Neuronal stem cell (in vitro differentiated cells): ENCODE results near the gene NRXN3.

ENCODE experiments used
- DNase-seq: peaks from one replicate; pipeline ENCODE4 v3.0.0-alpha.2; 2013; ENCODE audit warnings: low spot score
- H2AFZ ChIP-seq: one replicate; pipeline ENCODE4 v1.6.1; 2013; ENCODE audit warnings: mild to moderate bottlenecking, low read length, inconsistent platforms
- H2AK5ac ChIP-seq: 2 replicates; pipeline ENCODE4 v1.6.1; 2013; ENCODE audit warnings: low read depth, mild to moderate bottlenecking, inconsistent platforms, low read length, moderate library complexity, mixed read lengths
- H2BK120ac ChIP-seq: 2 replicates; pipeline ENCODE4 v1.6.1; 2013; ENCODE audit warnings: low read depth, mild to moderate bottlenecking, inconsistent platforms, low read length, moderate library complexity, mixed read lengths
- H2BK12ac ChIP-seq: one replicate; pipeline ENCODE4 v1.6.1; 2013; ENCODE audit warnings: low read length, inconsistent platforms
- H2BK15ac ChIP-seq: 2 replicates; pipeline ENCODE4 v1.6.1; 2013; ENCODE audit warnings: mild to moderate bottlenecking, low read length, inconsistent platforms, mixed read lengths
- H2BK5ac ChIP-seq: one replicate; pipeline ENCODE4 v1.6.1; 2013; ENCODE audit warnings: inconsistent platforms, mild to moderate bottlenecking, low read length, moderate library complexity
- H3K14ac ChIP-seq: one replicate; pipeline ENCODE4 v1.6.1; 2013; ENCODE audit warnings: low read length, inconsistent platforms
- H3K18ac ChIP-seq: 2 replicates; pipeline ENCODE4 v1.6.1; 2013; ENCODE audit warnings: low read length, inconsistent platforms
- H3K23ac ChIP-seq: 2 replicates; pipeline ENCODE4 v1.6.1; 2013; ENCODE audit warnings: low read depth, mild to moderate bottlenecking, mixed read lengths, low read length, inconsistent platforms; ENCODE audit not compliant: poor library complexity
- H3K27ac ChIP-seq: replicated peaks from 3 replicates; pipeline ENCODE4 v1.5.1; 2013; ENCODE audit warnings: low read length, inconsistent platforms
- H3K27me3 ChIP-seq, 3 experiments: 2 replicates each; pipeline ENCODE4 v1.6.1; 2013; ENCODE audit warnings: low read length in 3 of 3, mild to moderate bottlenecking in 2 of 3, inconsistent platforms in 1 of 3, low read depth in 1 of 3, mixed read lengths in 1 of 3, moderate library complexity in 1 of 3; ENCODE audit not compliant: control insufficient read depth in 3 of 3, insufficient read depth in 3 of 3
- H3K36me3 ChIP-seq, 2 donors: replicated peaks in 1 of 2; 2 replicates each; pipeline ENCODE4 v1.6.1; 2013; ENCODE audit warnings: low read length in 2 of 2; ENCODE audit not compliant: control insufficient read depth in 2 of 2, insufficient read depth in 2 of 2
- H3K4ac ChIP-seq: 2 replicates; pipeline ENCODE4 v1.6.1; 2013; ENCODE audit warnings: inconsistent platforms, mild to moderate bottlenecking, low read length, moderate library complexity
- H3K4me1 ChIP-seq, 2 donors: 1 replicate in 1 of 2; 2 replicates in 1 of 2; pipeline ENCODE4 v1.6.1; 2013; ENCODE audit warnings: low read length in 2 of 2, low read depth in 1 of 2; ENCODE audit not compliant: control insufficient read depth in 2 of 2, insufficient read depth in 1 of 2
- H3K4me2 ChIP-seq: one replicate; pipeline ENCODE4 v1.6.1; 2013; ENCODE audit warnings: mild to moderate bottlenecking, low read length, inconsistent platforms; ENCODE audit not compliant: insufficient read depth, poor library complexity, severe bottlenecking
- H3K4me3 ChIP-seq, 2 donors: 2 replicates each; pipeline ENCODE4 v1.5.1; 2013; ENCODE audit warnings: low read length in 2 of 2, mild to moderate bottlenecking in 2 of 2, inconsistent platforms in 1 of 2, moderate library complexity in 1 of 2
- H3K79me1 ChIP-seq: one replicate; pipeline ENCODE4 v1.6.1; 2013; ENCODE audit warnings: low read depth, mild to moderate bottlenecking, inconsistent platforms, low read length, moderate library complexity
- H3K9ac ChIP-seq: one replicate; pipeline ENCODE4 v1.6.1; 2013; ENCODE audit warnings: mild to moderate bottlenecking, low read depth, low read length, inconsistent platforms; ENCODE audit not compliant: poor library complexity
- H3K9me3 ChIP-seq, 2 donors: replicated peaks in 1 of 2; 2 replicates each; pipeline versions ENCODE3 to v1.6.1; 2013; ENCODE audit warnings: low read length in 2 of 2, mild to moderate bottlenecking in 2 of 2, inconsistent platforms in 1 of 2, low read depth in 1 of 2, mixed read lengths in 1 of 2, moderate library complexity in 1 of 2; ENCODE audit not compliant: control insufficient read depth in 2 of 2, insufficient read depth in 1 of 2
- H4K8ac ChIP-seq: one replicate; pipeline ENCODE4 v1.6.1; 2013; ENCODE audit warnings: low read depth, mild to moderate bottlenecking, inconsistent platforms, low read length, moderate library complexity
- H4K91ac ChIP-seq: one replicate; pipeline ENCODE4 v1.6.1; 2013; ENCODE audit warnings: low read length, low read depth, mild to moderate bottlenecking, inconsistent platforms; ENCODE audit not compliant: poor library complexity
- WGBS, 2 donors: extraction: QIAGEN DNeasy Blood & Tissue Kit; methylation state at CpG; one replicate each; pipeline ENCODE4 v1.1.7; 2013; ENCODE audit warnings: missing lambda C conversion rate in 2 of 2, mixed read lengths in 1 of 2; ENCODE audit not compliant: insufficient read length in 2 of 2, insufficient replicate concordance in 1 of 2; ENCODE audit errors: extremely low coverage in 2 of 2; 5-methylcytosine and 5-hydroxymethylcytosine counted together

Gene NRXN3

DNA sequence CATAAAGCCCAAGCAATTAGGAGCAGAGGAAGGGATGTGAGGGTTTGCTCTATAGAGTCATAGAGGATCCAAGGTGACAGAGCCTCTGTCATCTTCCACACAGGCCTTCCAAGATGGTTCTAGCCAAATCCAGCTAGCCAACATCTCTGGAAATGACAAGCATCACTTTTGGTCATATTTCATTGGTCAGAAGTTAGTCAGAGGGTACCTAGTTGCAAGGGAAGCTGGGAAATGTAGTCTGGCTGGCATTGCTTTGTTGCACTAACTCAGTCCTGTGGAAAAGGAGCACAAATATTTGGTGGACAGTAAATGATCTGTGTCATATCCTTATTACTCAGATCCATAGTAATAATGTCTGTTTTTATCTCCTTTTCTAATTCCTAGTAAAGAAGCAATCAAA is 715.7 kb downstream of the NRXN3 start:
- no peak overlapping the region for H3K18ac ChIP-seq
- H3K4ac ChIP-seq = no peak overlapping the region
- peaks cover 3% of the 10 kb centered on the region for H3K79me1 ChIP-seq

GRCh38 chr14:78897443-78897842 is 727.3 kb downstream of the NRXN3 start:
- Histone ChIP-seq H2AFZ (no peak overlapping the region), H3K9me3 (peaks cover 0 to 2% of the 10 kb centered on the region in 2 donors), H3K4me3 (no peak overlapping the region), H2BK15ac (no peak overlapping the region), H3K4me1 (peaks cover 5 to 6% of the 10 kb centered on the region in 2 donors), H3K18ac (no peak overlapping the region), H2BK120ac (no peak overlapping the region), H3K27me3 (no peaks in the 10 kb centered on the region), H3K79me1 (no peaks in the 10 kb centered on the region), H4K91ac (no peak overlapping the region), H3K23ac (no peak overlapping the region), H4K8ac (no peak overlapping the region), H3K4ac (no peak overlapping the region), H3K27ac (no peak overlapping the region), H3K14ac (no peak overlapping the region), H2BK5ac (no peak overlapping the region), H3K4me2 (no peak overlapping the region), H3K36me3 (no peaks in the 10 kb centered on the region), H3K9ac (no peak overlapping the region), H2AK5ac (no peak overlapping the region), H2BK12ac (no peak overlapping the region)
- DNase-seq = no peak
- WGBS, 2 donors = no CpG with 5 or more reads among the region's 2 CpGs

More for the DNA sequence above, 715.7 kb downstream of the NRXN3 start:
- no peak overlapping the region for H4K91ac ChIP-seq
- H3K27ac ChIP-seq = no peak overlapping the region
- no peaks in the 10 kb centered on the region for H3K4me1 ChIP-seq
- no peak overlapping the region for H3K9ac ChIP-seq
- no peak overlapping the region for H2BK15ac ChIP-seq
- H3K27me3 ChIP-seq = no peaks in the 10 kb centered on the region
- H3K4me3 ChIP-seq = no peak overlapping the region
- H4K8ac ChIP-seq = no peak overlapping the region
- H2BK12ac ChIP-seq = no peak overlapping the region
- DNase-seq = no peak
- no peak overlapping the region for H3K4me2 ChIP-seq
- no peaks in the 10 kb centered on the region for H3K36me3 ChIP-seq
- peaks cover 0 to 2% of the 10 kb centered on the region in 2 donors for H3K9me3 ChIP-seq
- no peak overlapping the region for H2AK5ac ChIP-seq
- no peak overlapping the region for H2BK120ac ChIP-seq
- H3K14ac ChIP-seq = no peak overlapping the region
- no peak overlapping the region for H2BK5ac ChIP-seq
- H3K23ac ChIP-seq = no peak overlapping the region
- no peak overlapping the region for H2AFZ ChIP-seq

GRCh38 chr14:78902010-78902623 is 731.9 kb downstream of the NRXN3 start:
- peak overlapping the region; percentile 74 for H2AFZ ChIP-seq
- no peaks in the 10 kb centered on the region for H3K4me1 ChIP-seq
- no peak overlapping the region for H2BK120ac ChIP-seq
- H2BK5ac ChIP-seq = no peak overlapping the region
- H3K4ac ChIP-seq = no peak overlapping the region
- no peak overlapping the region for H2BK15ac ChIP-seq
- no CpG with 5 or more reads among the region's 5 CpGs for WGBS, 2 donors
- no peaks in the 10 kb centered on the region for H3K27me3 ChIP-seq
- H3K4me3 ChIP-seq = no peak overlapping the region
- no peak overlapping the region for H3K27ac ChIP-seq
- H3K14ac ChIP-seq = no peak overlapping the region
- no peak overlapping the region for H2BK12ac ChIP-seq
- no peak overlapping the region for H3K18ac ChIP-seq
- H3K9ac ChIP-seq = no peak overlapping the region
- no peaks in the 10 kb centered on the region for H3K79me1 ChIP-seq
- no peaks in the 10 kb centered on the region for H3K36me3 ChIP-seq
- no peak overlapping the region for H3K23ac ChIP-seq
- no peak overlapping the region for H2AK5ac ChIP-seq
- no peak overlapping the region for H4K91ac ChIP-seq
- no peak overlapping the region for H3K4me2 ChIP-seq
- no peaks in the 10 kb centered on the region for H3K9me3 ChIP-seq
- DNase-seq = peak; percentile 37
- H4K8ac ChIP-seq = no peak overlapping the region

DNA sequence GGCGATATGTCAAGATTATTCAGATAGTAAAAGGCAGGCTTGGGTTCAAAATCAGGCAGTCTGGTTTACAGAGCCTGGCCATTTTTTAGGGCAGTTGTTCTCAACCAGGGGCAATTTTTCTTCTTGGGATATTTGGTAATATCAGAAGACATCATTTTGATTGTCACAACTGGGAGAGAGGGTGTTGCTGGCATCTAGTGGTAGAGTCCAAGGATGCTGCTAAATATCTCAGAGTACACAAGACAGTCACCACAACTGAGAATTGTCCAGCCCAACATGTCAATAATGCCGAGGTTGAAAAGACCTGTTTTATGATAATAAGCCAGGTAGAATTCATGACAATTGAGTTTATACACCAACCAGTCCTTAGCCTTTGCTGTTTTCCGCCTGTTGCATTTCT is 733.9 kb downstream of the NRXN3 start:
- H4K91ac ChIP-seq = no peak overlapping the region
- H3K4me3 ChIP-seq = no peak overlapping the region
- no peak overlapping the region for H2BK120ac ChIP-seq
- H2AFZ ChIP-seq = no peak overlapping the region
- no peak overlapping the region for H2AK5ac ChIP-seq
- no peak overlapping the region for H3K9ac ChIP-seq
- no CpG with 5 or more reads among the region's 3 CpGs for WGBS, 2 donors
- DNase-seq = no peak
- no peaks in the 10 kb centered on the region for H3K27me3 ChIP-seq
- no peak overlapping the region for H4K8ac ChIP-seq
- no peak overlapping the region for H3K27ac ChIP-seq
- no peak overlapping the region for H2BK12ac ChIP-seq
- no peak overlapping the region for H3K4ac ChIP-seq
- H3K79me1 ChIP-seq = no peaks in the 10 kb centered on the region
- H3K36me3 ChIP-seq = no peaks in the 10 kb centered on the region
- H3K23ac ChIP-seq = no peak overlapping the region
- H3K4me1 ChIP-seq = no peaks in the 10 kb centered on the region
- H3K9me3 ChIP-seq = no peaks in the 10 kb centered on the region
- no peak overlapping the region for H3K18ac ChIP-seq
- no peak overlapping the region for H2BK15ac ChIP-seq
- H2BK5ac ChIP-seq = no peak overlapping the region
- H3K14ac ChIP-seq = no peak overlapping the region
- H3K4me2 ChIP-seq = no peak overlapping the region
